K562 (cell line): ENCODE measurements around the gene DENND1A. TPM values are rescaled to one million over a fixed set of nuclear protein-coding genes. Genes with fewer than 3 reads are reported as not detected.

Experiments
- BRF2 ChIP-seq: IDR thresholded peaks from 3 replicates; pipeline ENCODE4 v1.6.1; 2011; ENCODE audit warnings: borderline replicate concordance, mild to moderate bottlenecking; ENCODE audit not compliant: insufficient read length, insufficient read depth
- FOXJ3 ChIP-seq: sonication (generic); formaldehyde crosslinking; IDR thresholded peaks from 2 replicates; pipeline ENCODE4 v1.4.0; 2020; ENCODE audit warnings: mild to moderate bottlenecking, missing genetic modification reagents
- HINFP ChIP-seq: fragments of 450-650 bp; conservative IDR thresholded peaks from 2 replicates; pipeline ENCODE4 v1.6.1; 2016; ENCODE audit warnings: missing genetic modification characterization, low read depth, mild to moderate bottlenecking, control low read depth, missing compliant biosample characterization
- KDM5B ChIP-seq: fragments of 200-600 bp; sonication (generic); IDR thresholded peaks from 2 replicates; pipeline ENCODE4 v1.6.1; 2012; ENCODE audit warnings: low read depth, mild to moderate bottlenecking, moderate library complexity, low read length, control low read depth, inconsistent platforms; ENCODE audit not compliant: insufficient replicate concordance
- MEF2A ChIP-seq: IDR thresholded peaks from 2 replicates; pipeline ENCODE4 v1.6.1; 2011; ENCODE audit warnings: low read depth, mild to moderate bottlenecking, low read length, moderate library complexity; ENCODE audit not compliant: control insufficient read depth
- NR4A1 ChIP-seq, 2 experiments: fragments of 250-450 bp in 1 of 2; fragments of 450-650 bp in 1 of 2; sonication (Bioruptor Pico) in 1 of 2; IDR thresholded peaks; 2 replicates each; pipeline versions ENCODE4 v1.4.0 to v1.6.1; 2016 to 2020; ENCODE audit warnings: mild to moderate bottlenecking in 2 of 2, missing compliant biosample characterization in 1 of 2, missing genetic modification characterization in 1 of 2, moderate library complexity in 1 of 2
- RBM15 ChIP-seq: fragments of 200-400 bp; formaldehyde crosslinking; IDR thresholded peaks from 2 replicates; pipeline ENCODE4 v1.6.1; 2018; ENCODE audit warnings: mild to moderate bottlenecking, low read length, moderate library complexity; ENCODE audit not compliant: insufficient read depth
- SMC3 ChIP-seq: conservative IDR thresholded peaks from 2 replicates; pipeline ENCODE4 v1.6.1; 2011; ENCODE audit warnings: low read depth, low read length, improper control_type of control experiment; ENCODE audit not compliant: insufficient read depth
- XRCC4 ChIP-seq: IDR thresholded peaks from one replicate; pipeline ENCODE4 v1.6.1; 2011; ENCODE audit not compliant: insufficient read depth, insufficient read length; ENCODE audit errors: extremely low read depth
- ZNF609 ChIP-seq: sonication (generic); formaldehyde crosslinking; IDR thresholded peaks from 2 replicates; pipeline ENCODE4 v1.8.1; 2023; ENCODE audit warnings: missing genetic modification reagents, mild to moderate bottlenecking, borderline replicate concordance
- polyA plus RNA-seq, 8 experiments: library from polyadenylated mRNA; depleted of rRNA in 4 of 8; stranded (reverse) in 5 of 8; unstranded in 3 of 8; fragments of >200 nt; fragmentation: Nextera tagmentation in 2 of 8; fragmentation: Illumina TruSeq in 1 of 8; extraction: Ambion mirVana in 2 of 8; extraction: Trizol in 1 of 8; gene quantifications; 2 replicates each; pipeline versions ENCODE4 v1.2.1 to v1.2.3, GENCODE V29; 2011 to 2014; ENCODE audit warnings: inconsistent platforms in 1 of 8, missing spikeins in 1 of 8
- total RNA-seq, 7 experiments: library from RNA; depleted of rRNA in 6 of 7; stranded (reverse); fragments of >200 nt in 6 of 7; fragmentation: Illumina TruSeq in 2 of 7; extraction: Trizol in 2 of 7; gene quantifications; 2 replicates each; pipeline versions ENCODE4 v1.2.1 to v1.2.3, GENCODE V29; 2011 to 2021; ENCODE audit warnings: low replicate concordance in 1 of 7

DENND1A gene
- total and polyA plus RNA-seq, 9 of the 15 experiments (the other 6 are each of a cell fraction or from before 2014, with no cell fraction given) = 7.6 to 29.5 (median 15.7) TPM

- no peak for TF ChIP-seq BRF2
- TF ChIP-seq XRCC4 = no peak
- TF ChIP-seq FOXJ3 (CRISPR knock-in tag) = no peak
- no peak for TF ChIP-seq HINFP (tag)
- no peak for TF ChIP-seq SMC3
- TF ChIP-seq KDM5B = no peak
- no peak for TF ChIP-seq NR4A1 (CRISPR knock-in tag; IDR thresholded peaks at IDR 0.05)
- no peak for TF ChIP-seq NR4A1 (tag; IDR thresholded peaks at IDR 0.05)
- TF ChIP-seq MEF2A = no peak
- no peak for TF ChIP-seq RBM15
- TF ChIP-seq ZNF609 = no peak
Measured at GRCh38 chr9:123957168-123957721, 27.3 kb upstream of the DENND1A start (continued).
